NT2/D1 (cell line): ENCODE results near the gene NAMPT.

ENCODE experiments used
- SUZ12 ChIP-seq: IDR thresholded peaks from 2 replicates; pipeline ENCODE4 v1.6.1; 2011; ENCODE audit not compliant: insufficient read length, insufficient read depth; ENCODE audit errors: extremely low read depth
- YY1 ChIP-seq: IDR thresholded peaks from 2 replicates; pipeline ENCODE4 v1.6.1; 2011; ENCODE audit not compliant: insufficient read length, insufficient read depth
- ZNF274 ChIP-seq: IDR thresholded peaks from 2 replicates; pipeline ENCODE4 v1.6.1; 2011; ENCODE audit warnings: mild to moderate bottlenecking, low read depth, low read length

DNA sequence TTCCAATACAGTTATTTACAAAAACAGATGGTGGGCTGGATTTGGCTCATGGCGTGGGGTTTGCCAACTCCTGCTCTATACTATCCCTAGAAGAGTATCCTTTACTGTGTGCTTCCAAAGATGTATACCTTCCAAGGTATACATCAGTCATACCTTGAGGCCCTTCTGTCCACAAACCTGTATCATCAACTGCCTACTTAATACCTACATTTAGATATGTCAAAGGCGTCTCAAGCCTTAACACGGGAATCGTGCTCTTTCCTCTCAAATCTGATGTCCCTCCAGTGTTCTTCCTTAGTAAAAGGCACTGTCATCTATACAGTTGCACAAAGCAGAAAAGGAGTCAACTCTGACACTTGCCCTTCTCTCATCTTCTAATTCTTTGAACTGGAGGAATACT lies 36.9 kb downstream of the NAMPT start:
- no peak for TF ChIP-seq YY1
- TF ChIP-seq ZNF274: no peak
- no peak for TF ChIP-seq SUZ12
